CD14-positive monocyte (primary cell): ENCODE measurements around the gene ADRA2C. TPM values are rescaled to one million over a fixed set of nuclear protein-coding genes. Genes with fewer than 3 reads are reported as not detected.

Experiments
- DNase-seq, 3 donors: peaks; one replicate each; pipeline ENCODE4 v3.0.0-alpha.2; 2011 to 2022
- H2AFZ ChIP-seq: 2 replicates; pipeline ENCODE4 v1.6.0; 2012; ENCODE audit warnings: mild to moderate bottlenecking, low read depth, low read length, inconsistent platforms; ENCODE audit not compliant: insufficient read depth, poor library complexity, severe bottlenecking
- H3K27ac ChIP-seq, 2 donors: 1 replicate in 1 of 2; 2 replicates in 1 of 2; pipeline ENCODE4 v1.5.1; 2012 to 2013; ENCODE audit warnings: low read length in 2 of 2, control low read depth in 1 of 2, inconsistent platforms in 1 of 2, low read depth in 1 of 2, mild to moderate bottlenecking in 1 of 2
- H3K27me3 ChIP-seq, 2 donors: one replicate each; pipeline versions ENCODE4 v1.6.0 to v1.6.1; 2011 to 2013; ENCODE audit warnings: low read length in 2 of 2; ENCODE audit not compliant: control insufficient read depth in 2 of 2, insufficient read depth in 2 of 2
- H3K36me3 ChIP-seq, 2 donors: replicated peaks in 1 of 2; 1 replicate in 1 of 2; 2 replicates in 1 of 2; pipeline versions ENCODE4 v1.5.1 to v1.6.1; 2012 to 2013; ENCODE audit warnings: low read length in 2 of 2, control low read depth in 1 of 2, inconsistent platforms in 1 of 2, mild to moderate bottlenecking in 1 of 2; ENCODE audit not compliant: insufficient read depth in 2 of 2, control insufficient read depth in 1 of 2
- H3K4me1 ChIP-seq, 2 donors: 1 replicate in 1 of 2; 2 replicates in 1 of 2; pipeline versions ENCODE4 v1.5.1 to v1.6.1; 2012 to 2013; ENCODE audit warnings: low read length in 2 of 2, control low read depth in 1 of 2, inconsistent platforms in 1 of 2, mild to moderate bottlenecking in 1 of 2, moderate library complexity in 1 of 2; ENCODE audit not compliant: insufficient read depth in 2 of 2, control insufficient read depth in 1 of 2
- H3K4me2 ChIP-seq: replicated peaks from 2 replicates; pipeline ENCODE3; 2012; ENCODE audit warnings: low read length, moderate library complexity, mild to moderate bottlenecking; ENCODE audit not compliant: poor library complexity, severe bottlenecking; ENCODE audit errors: extremely low read depth
- H3K4me3 ChIP-seq, 3 experiments: fragments of 200-600 bp in 1 of 3; sonication (generic) in 1 of 3; replicated peaks in 1 of 3; 1 replicate in 2 of 3; 2 replicates in 1 of 3; pipeline ENCODE4 v1.5.1; 2011 to 2013; ENCODE audit warnings: low read length in 3 of 3, mild to moderate bottlenecking in 3 of 3, control low read depth in 2 of 3, low read depth in 2 of 3, inconsistent platforms in 1 of 3, moderate library complexity in 1 of 3
- H3K79me2 ChIP-seq: 2 replicates; pipeline ENCODE4 v1.6.0; 2012; ENCODE audit warnings: mild to moderate bottlenecking, control low read depth, inconsistent platforms, low read length, moderate library complexity; ENCODE audit not compliant: insufficient read depth
- H3K9ac ChIP-seq: 2 replicates; pipeline ENCODE4 v1.6.0; 2017; ENCODE audit warnings: low read length, mild to moderate bottlenecking; ENCODE audit not compliant: insufficient read depth, poor library complexity, severe bottlenecking
- H3K9me3 ChIP-seq, 2 donors: replicated peaks in 1 of 2; 1 replicate in 1 of 2; 2 replicates in 1 of 2; pipeline versions ENCODE4 v1.5.1 to v1.6.1; 2012 to 2013; ENCODE audit warnings: low read length in 2 of 2, control low read depth in 1 of 2; ENCODE audit not compliant: control insufficient read depth in 1 of 2, insufficient read depth in 1 of 2
- H4K20me1 ChIP-seq: 2 replicates; pipeline ENCODE4 v1.6.0; 2012; ENCODE audit warnings: mild to moderate bottlenecking, low read length, control low read depth, moderate library complexity; ENCODE audit not compliant: insufficient read depth
- H3K27ac Mint-ChIP-seq, 7 donors: one replicate each; pipeline ENCODE4 v1.8.0; 2020; ENCODE audit warnings: mild to moderate bottlenecking in 7 of 7, mixed read lengths in 7 of 7, moderate library complexity in 6 of 7, inconsistent platforms in 2 of 7
- H3K27me3 Mint-ChIP-seq, 3 donors: one replicate each; pipeline ENCODE4 v1.8.0; 2021 to 2022; ENCODE audit warnings: low read depth in 3 of 3, mild to moderate bottlenecking in 3 of 3, mixed read lengths in 3 of 3, moderate library complexity in 3 of 3, inconsistent platforms in 1 of 3
- H3K36me3 Mint-ChIP-seq, 2 donors: one replicate each; pipeline ENCODE4 v1.8.0; 2020; ENCODE audit warnings: mixed read lengths in 2 of 2, inconsistent platforms in 1 of 2, mild to moderate bottlenecking in 1 of 2
- H3K4me1 Mint-ChIP-seq: one replicate; pipeline ENCODE4 v1.8.0; 2020; ENCODE audit warnings: mild to moderate bottlenecking, mixed read lengths
- H3K4me3 Mint-ChIP-seq, 2 donors: one replicate each; pipeline ENCODE4 v1.8.0; 2020; ENCODE audit warnings: mild to moderate bottlenecking in 2 of 2, mixed read lengths in 2 of 2, moderate library complexity in 1 of 2
- H3K9me3 Mint-ChIP-seq, 7 donors: one replicate each; pipeline ENCODE4 v1.8.0; 2020 to 2022; ENCODE audit warnings: mixed read lengths in 7 of 7, mild to moderate bottlenecking in 6 of 7, moderate library complexity in 6 of 7, inconsistent platforms in 2 of 7
- CTCF ChIP-seq: fragments of 200-600 bp; IDR thresholded peaks from one replicate; pipeline ENCODE4 v1.8.0; 2022; ENCODE audit warnings: antibody characterized with exemption, mild to moderate bottlenecking
- WGBS: methylation state at CpG from one replicate; pipeline ENCODE4 v1.1.5; 2013; ENCODE audit warnings: missing lambda C conversion rate; ENCODE audit not compliant: insufficient coverage; 5-methylcytosine and 5-hydroxymethylcytosine counted together
- intact Hi-C, 2 donors: fragments of 100-400 bp; cut with micrococcal nuclease; formaldehyde crosslinking; loops; one replicate each; pipeline versions ENCODE4 v1.15.0 to v1.15.1; 2023
- polyA plus RNA-seq, 3 donors: library from polyadenylated mRNA; depleted of rRNA in 1 of 3; unstranded in 2 of 3; stranded (reverse) in 1 of 3; fragments of 300-500 nt in 2 of 3; fragments of >200 nt in 1 of 3; fragmentation: Illumina TruSeq in 2 of 3; gene quantifications; 1 replicate in 2 of 3; 2 replicates in 1 of 3; pipeline ENCODE4 v1.2.3, GENCODE V29; 2012 to 2021

Gene ADRA2C
- polyA plus RNA-seq, 3 donors = not detected

DNA sequence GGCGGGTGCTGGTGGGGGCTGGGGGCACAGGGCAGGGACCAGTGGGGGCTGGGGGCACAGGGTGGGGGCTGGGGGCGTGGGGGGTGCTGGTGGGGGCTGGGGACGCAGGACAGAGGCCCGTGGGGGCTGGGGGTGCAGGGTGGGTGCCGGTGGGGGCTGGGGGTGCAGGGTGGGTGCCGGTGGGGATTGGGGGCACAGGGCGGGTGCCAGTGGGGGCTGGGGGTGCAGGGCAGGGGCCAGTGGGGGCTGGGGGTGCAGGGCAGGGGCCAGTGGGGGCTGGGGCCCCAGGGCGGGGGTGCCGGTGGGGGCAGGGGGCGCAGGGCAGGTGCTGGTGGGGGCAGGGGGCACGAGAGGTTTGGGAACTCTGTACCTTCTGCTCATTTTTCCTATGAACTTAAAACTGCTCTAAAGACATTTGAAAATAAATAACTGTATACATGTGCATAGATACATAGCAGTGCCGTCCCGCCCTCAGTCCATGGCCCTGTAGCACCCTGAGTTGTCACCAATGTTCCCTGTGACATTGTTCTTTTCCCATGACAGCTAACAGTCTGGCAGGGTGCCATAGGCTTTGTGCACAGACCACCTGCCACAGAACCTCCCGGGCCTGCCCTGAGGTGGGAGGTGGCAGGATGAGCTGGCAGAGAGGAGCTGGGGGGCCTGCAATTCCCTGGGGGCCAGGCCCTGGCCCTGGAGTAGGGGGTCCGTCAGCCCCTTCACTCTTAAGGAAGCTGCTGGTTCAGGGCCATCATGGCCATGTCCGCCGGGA, 35.6 kb upstream of the ADRA2C start:
- TF ChIP-seq CTCF = no peak
- no peak overlapping the region for H3K9ac ChIP-seq
- no peak overlapping the region for H3K4me2 ChIP-seq
- intact Hi-C loops = no loop called here
- H3K4me1 ChIP-seq = no peaks in the 10 kb centered on the region
- H4K20me1 ChIP-seq = no peaks in the 10 kb centered on the region
- DNase-seq = no peak
- no peak overlapping the region for H3K27ac ChIP-seq
- peaks cover 0 to 2% of the 10 kb centered on the region in 2 donors for H3K27me3 ChIP-seq
- Mint-ChIP-seq H3K27me3 (peaks cover 6 to 23% (median 19%) of the 10 kb centered on the region in 3 donors), H3K4me1 (no peaks in the 10 kb centered on the region), H3K36me3 (no peaks in the 10 kb centered on the region), H3K9me3 (peaks cover 0 to 4% (median 0%) of the 10 kb centered on the region in 7 donors), H3K4me3 (no peak overlapping the region), H3K27ac (no peak overlapping the region)
- 80% methylated on average over 4 of the region's 17 CpGs for WGBS
- no peaks in the 10 kb centered on the region for H3K36me3 ChIP-seq
- no peaks in the 10 kb centered on the region for H3K9me3 ChIP-seq
- H3K79me2 ChIP-seq = no peaks in the 10 kb centered on the region
- no peak overlapping the region for H2AFZ ChIP-seq
- no peak overlapping the region for H3K4me3 ChIP-seq

GRCh38 chr4:3732076-3733028, 33.8 kb upstream of the ADRA2C start:
- H3K9me3 ChIP-seq = no peaks in the 10 kb centered on the region
- no peaks in the 10 kb centered on the region for H3K36me3 ChIP-seq
- no peak overlapping the region for H3K27ac Mint-ChIP-seq
- H3K4me2 ChIP-seq = no peak overlapping the region
- H3K36me3 Mint-ChIP-seq = no peaks in the 10 kb centered on the region
- no peak overlapping the region for H3K4me3 ChIP-seq
- H2AFZ ChIP-seq = no peak overlapping the region
- DNase-seq = no peak
- H3K79me2 ChIP-seq = no peaks in the 10 kb centered on the region
- intact Hi-C loops = no loop called here
- WGBS = 85% methylated on average over 24 of the region's 31 CpGs
- H3K27ac ChIP-seq = no peak overlapping the region
- TF ChIP-seq CTCF = no peak
- no peak overlapping the region for H3K4me3 Mint-ChIP-seq
- H3K4me1 Mint-ChIP-seq = no peaks in the 10 kb centered on the region
- peaks cover 10 to 21% (median 17%) of the 10 kb centered on the region in 3 donors for H3K27me3 Mint-ChIP-seq
- no peaks in the 10 kb centered on the region for H3K4me1 ChIP-seq
- no peaks in the 10 kb centered on the region for H4K20me1 ChIP-seq
- H3K27me3 ChIP-seq = no peaks in the 10 kb centered on the region
- H3K9ac ChIP-seq = no peak overlapping the region
- H3K9me3 Mint-ChIP-seq = peaks cover 0 to 2% (median 0%) of the 10 kb centered on the region in 7 donors
